Measurements from ENCODE around the gene SERINC5.

Gene SERINC5

GRCh38 chr5:80153586-80154126 lies 102.2 kb downstream of the SERINC5 start:
- no peak for DNase-seq (ENCODE audit: low spot score)
- Histone ChIP-seq H3K9me3 (ENCODE audit: severe bottlenecking) (no peaks in the 10 kb centered on the region), H3K4me1 (ENCODE audit: insufficient read depth, poor library complexity, severe bottlenecking) (no peaks in the 10 kb centered on the region), H3K36me3 (ENCODE audit: low read depth) (no peaks in the 10 kb centered on the region), H3K4me3 (ENCODE audit: severe bottlenecking) (no peak overlapping the region), H3K27ac (ENCODE audit: poor library complexity, severe bottlenecking) (no peak overlapping the region), H3K27me3 (ENCODE audit: insufficient read depth, poor library complexity, severe bottlenecking) (no peaks in the 10 kb centered on the region)
- ATAC-seq (ENCODE audit: low read depth) = no peak
- no peak for TF ChIP-seq CTCF (IDR thresholded peaks at IDR 0.05; ENCODE audit: poor library complexity, severe bottlenecking)

- no peaks in the 10 kb centered on the region for H3K4me1 ChIP-seq (ENCODE audit: insufficient read depth, poor library complexity, severe bottlenecking)
- no peak for TF ChIP-seq CTCF (IDR thresholded peaks at IDR 0.05; ENCODE audit: poor library complexity, severe bottlenecking)
- H3K27ac ChIP-seq (ENCODE audit: poor library complexity, severe bottlenecking) = no peak overlapping the region
- H3K9me3 ChIP-seq (ENCODE audit: severe bottlenecking) = no peaks in the 10 kb centered on the region
- H3K36me3 ChIP-seq (ENCODE audit: low read depth) = no peaks in the 10 kb centered on the region
- no peak for ATAC-seq (ENCODE audit: low read depth)
- no peak for DNase-seq (ENCODE audit: low spot score)
- H3K4me3 ChIP-seq (ENCODE audit: severe bottlenecking) = no peak overlapping the region
- H3K27me3 ChIP-seq (ENCODE audit: insufficient read depth, poor library complexity, severe bottlenecking) = no peaks in the 10 kb centered on the region
These were observed 103.1 kb downstream of the SERINC5 start for GRCh38 chr5:80152778-80153177.

GRCh38 chr5:80151890-80152289 lies 104.0 kb downstream of the SERINC5 start:
- DNase-seq (ENCODE audit: low spot score) (no peak), ATAC-seq (ENCODE audit: low read depth) (no peak)
- no peak for TF ChIP-seq CTCF (IDR thresholded peaks at IDR 0.05; ENCODE audit: poor library complexity, severe bottlenecking)
- Histone ChIP-seq H3K9me3 (ENCODE audit: severe bottlenecking) (no peaks in the 10 kb centered on the region), H3K36me3 (ENCODE audit: low read depth) (no peaks in the 10 kb centered on the region), H3K4me1 (ENCODE audit: insufficient read depth, poor library complexity, severe bottlenecking) (no peaks in the 10 kb centered on the region), H3K27me3 (ENCODE audit: insufficient read depth, poor library complexity, severe bottlenecking) (no peaks in the 10 kb centered on the region), H3K27ac (ENCODE audit: poor library complexity, severe bottlenecking) (no peak overlapping the region), H3K4me3 (ENCODE audit: severe bottlenecking) (no peak overlapping the region)

GRCh38 chr5:80150731-80151130 lies 105.1 kb downstream of the SERINC5 start:
- Histone ChIP-seq H3K4me3 (ENCODE audit: severe bottlenecking) (no peak overlapping the region), H3K36me3 (ENCODE audit: low read depth) (no peaks in the 10 kb centered on the region), H3K4me1 (ENCODE audit: insufficient read depth, poor library complexity, severe bottlenecking) (no peaks in the 10 kb centered on the region), H3K9me3 (ENCODE audit: severe bottlenecking) (no peaks in the 10 kb centered on the region), H3K27me3 (ENCODE audit: insufficient read depth, poor library complexity, severe bottlenecking) (no peaks in the 10 kb centered on the region), H3K27ac (ENCODE audit: poor library complexity, severe bottlenecking) (no peak overlapping the region)
- no peak for TF ChIP-seq CTCF (IDR thresholded peaks at IDR 0.05; ENCODE audit: poor library complexity, severe bottlenecking)
- DNase-seq (ENCODE audit: low spot score) = no peak
- no peak for ATAC-seq (ENCODE audit: low read depth)

GRCh38 chr5:80149161-80149609 lies 106.7 kb downstream of the SERINC5 start:
- Histone ChIP-seq H3K27ac (ENCODE audit: poor library complexity, severe bottlenecking) (no peak overlapping the region), H3K4me1 (ENCODE audit: insufficient read depth, poor library complexity, severe bottlenecking) (no peaks in the 10 kb centered on the region), H3K4me3 (ENCODE audit: severe bottlenecking) (no peak overlapping the region), H3K36me3 (ENCODE audit: low read depth) (no peaks in the 10 kb centered on the region), H3K27me3 (ENCODE audit: insufficient read depth, poor library complexity, severe bottlenecking) (no peaks in the 10 kb centered on the region), H3K9me3 (ENCODE audit: severe bottlenecking) (no peaks in the 10 kb centered on the region)
- TF ChIP-seq CTCF (IDR thresholded peaks at IDR 0.05; ENCODE audit: poor library complexity, severe bottlenecking) = no peak
- DNase-seq (ENCODE audit: low spot score) (no peak), ATAC-seq (ENCODE audit: low read depth) (no peak)
